Stimulated activated CD8-positive, alpha-beta memory T cell treated with anti-CD3 and anti-CD28 coated beads, Interleukin-4, amount 100 ng/mL, for 4 hours (primary cell): Measurements from ENCODE around the gene TENT4B.
"Not testable (repeated sequence)": the region's sequence is repeated elsewhere in the genome, so short reads cannot be mapped to it uniquely, and the experiment has no call there.

Source experiments
- DNase-seq, 2 donors: peaks; one replicate each; pipeline ENCODE4 v3.0.0-alpha.2; 2020; ENCODE audit warnings: low read depth in 2 of 2, low spot score in 1 of 2

TENT4B gene

DNA sequence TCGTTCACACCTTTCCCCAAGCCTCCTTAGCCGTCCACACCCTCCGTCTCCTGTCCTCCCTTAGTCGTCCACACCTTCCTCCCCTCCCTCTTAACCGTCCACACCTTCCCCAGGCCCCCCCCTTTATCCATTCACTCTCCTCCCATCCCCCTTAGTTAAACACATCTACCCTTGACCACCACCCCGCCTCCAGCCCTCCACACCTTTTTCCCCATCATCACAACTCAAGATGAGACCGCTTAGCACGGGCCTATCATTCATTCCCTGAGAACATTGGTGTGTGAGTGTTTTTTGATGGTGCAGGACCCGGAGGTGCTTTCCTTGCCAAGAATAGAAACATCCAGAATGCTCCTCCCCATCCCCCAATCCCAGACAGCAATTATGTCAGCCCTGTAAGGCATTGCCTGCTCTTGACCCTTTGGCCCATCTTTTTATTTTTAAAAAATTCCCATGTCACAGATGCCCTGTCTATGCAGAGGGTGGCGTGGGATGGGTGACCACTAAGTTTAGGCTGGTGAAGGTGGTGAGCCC is 1.4 kb downstream of the TENT4B start:
- no peak for DNase-seq

- DNase-seq: no peak
These were observed 2.8 kb downstream of the TENT4B start for GRCh38 chr16:50155925-50156324.

GRCh38 chr16:50156590-50156989 is 3.5 kb downstream of the TENT4B start:
- DNase-seq: no peak

DNA sequence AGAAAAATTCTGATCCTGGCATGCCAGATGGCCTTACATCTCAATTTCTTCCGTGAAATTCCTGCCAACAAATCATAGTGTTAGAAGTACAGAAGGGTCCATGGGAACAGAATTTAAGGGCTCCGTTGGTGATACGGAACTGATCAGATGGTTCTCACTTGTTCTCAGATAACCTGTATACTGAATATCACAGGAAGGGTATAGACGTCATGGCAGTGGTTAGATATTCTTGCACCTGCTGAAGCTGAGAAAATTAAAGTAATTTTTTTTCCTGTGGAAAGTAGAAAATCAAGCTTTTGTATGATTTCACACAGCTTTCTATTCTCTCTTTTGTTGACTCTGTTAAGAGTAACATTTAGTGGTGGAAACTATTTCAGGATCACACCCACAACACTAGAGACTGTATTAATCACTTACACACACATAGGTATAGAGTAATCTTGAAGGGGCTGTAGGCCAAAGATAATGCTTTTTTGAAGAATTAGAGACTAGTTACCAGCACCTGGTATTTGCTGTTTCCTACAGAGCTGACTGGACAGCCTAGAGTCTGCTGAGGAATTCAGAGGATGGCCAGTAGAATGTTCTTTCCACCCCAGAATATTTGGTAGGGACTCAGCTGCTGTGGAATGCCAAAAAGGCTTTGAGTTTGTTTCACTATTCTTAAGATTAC is 7.5 kb downstream of the TENT4B start:
- no peak for DNase-seq

DNA sequence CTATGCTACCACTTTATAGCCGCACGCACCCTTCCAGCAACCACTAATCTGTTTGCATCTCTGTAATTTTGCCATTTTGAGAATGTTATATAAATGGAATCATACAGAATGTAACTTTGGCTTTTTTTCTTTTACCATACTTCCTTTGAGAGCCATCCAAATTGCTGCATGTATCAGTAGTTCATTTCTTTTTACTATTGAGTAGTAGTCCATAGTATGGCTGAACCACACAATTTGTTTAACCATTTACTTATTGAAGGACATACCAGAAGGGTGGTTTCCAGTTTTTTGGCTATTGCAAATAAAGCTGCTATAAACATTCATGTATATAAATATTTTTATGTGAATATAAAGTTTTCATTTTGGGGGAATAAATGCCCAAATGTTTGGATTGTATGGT is 8.8 kb downstream of the TENT4B start:
- no peak for DNase-seq

DNA sequence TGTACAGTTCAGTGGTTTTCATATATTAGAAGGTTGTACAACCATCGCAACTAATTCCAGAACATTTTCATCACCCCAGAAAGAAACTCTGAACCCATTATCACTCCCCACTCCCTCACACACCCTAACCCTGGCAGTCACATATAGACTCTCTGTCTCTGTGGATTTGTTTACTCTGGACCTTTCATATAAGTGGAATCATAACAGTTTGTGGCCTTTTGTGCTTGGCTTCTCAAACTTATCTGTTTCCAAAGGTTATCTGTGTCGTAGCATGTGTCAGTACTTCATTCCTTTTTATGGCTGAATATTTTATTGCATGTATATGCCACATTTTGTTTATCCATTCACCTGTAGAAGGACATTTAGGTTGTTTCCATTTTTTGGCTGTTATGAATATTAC is 12.4 kb downstream of the TENT4B start:
- DNase-seq: no peak

DNA sequence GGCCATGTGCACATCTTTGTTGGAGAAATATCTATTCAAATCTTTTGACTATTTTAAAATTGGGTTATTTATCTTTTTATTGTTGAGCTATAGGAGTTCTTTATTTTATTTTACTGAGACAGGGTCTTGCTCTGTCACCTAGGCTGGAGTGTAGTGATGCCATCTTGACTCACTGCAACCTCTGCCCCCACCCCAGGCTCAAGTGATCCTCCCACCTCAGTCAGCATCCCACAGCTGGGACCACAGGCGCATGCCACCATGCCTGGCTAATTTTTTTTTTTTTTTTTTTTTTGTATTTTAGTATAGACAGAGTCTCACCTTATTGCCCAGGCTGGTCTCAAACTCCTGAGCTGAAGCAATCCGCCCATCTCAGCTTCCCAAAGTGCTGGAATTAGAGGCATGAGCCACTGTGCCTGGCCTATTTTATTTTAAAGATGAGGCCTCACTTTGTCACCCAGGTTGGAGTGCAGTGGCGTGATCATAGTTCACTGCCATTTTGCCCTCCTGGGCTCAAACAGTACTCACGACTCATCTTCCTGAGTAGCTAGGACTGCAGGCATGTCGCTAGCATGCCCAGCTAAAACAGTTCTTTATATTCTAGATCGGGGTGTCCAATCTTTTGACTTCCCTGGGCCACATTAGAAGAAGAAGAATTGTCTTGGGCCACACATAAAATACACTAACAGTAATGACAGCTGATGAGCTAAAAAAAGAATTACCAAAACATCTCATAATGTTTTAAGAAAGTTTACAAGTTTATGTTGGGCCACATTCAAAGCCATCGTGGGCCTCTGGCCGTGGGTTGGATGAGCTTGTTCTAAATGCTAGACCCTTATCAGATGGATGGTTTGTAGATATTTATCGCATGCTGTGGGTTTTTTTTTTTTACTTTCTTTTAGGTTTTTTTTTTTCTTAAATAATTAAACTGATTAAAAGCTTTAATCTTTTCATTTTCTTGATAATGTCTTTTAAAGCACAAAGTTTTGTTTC is 13.7 kb downstream of the TENT4B start:
- peak in 1 of 2 donors; percentile 31 for DNase-seq

- no peak for DNase-seq
These were observed 14.4 kb downstream of the TENT4B start for GRCh38 chr16:50167556-50167955.

GRCh38 chr16:50169555-50170096 is 16.5 kb downstream of the TENT4B start:
- DNase-seq: no peak

DNA sequence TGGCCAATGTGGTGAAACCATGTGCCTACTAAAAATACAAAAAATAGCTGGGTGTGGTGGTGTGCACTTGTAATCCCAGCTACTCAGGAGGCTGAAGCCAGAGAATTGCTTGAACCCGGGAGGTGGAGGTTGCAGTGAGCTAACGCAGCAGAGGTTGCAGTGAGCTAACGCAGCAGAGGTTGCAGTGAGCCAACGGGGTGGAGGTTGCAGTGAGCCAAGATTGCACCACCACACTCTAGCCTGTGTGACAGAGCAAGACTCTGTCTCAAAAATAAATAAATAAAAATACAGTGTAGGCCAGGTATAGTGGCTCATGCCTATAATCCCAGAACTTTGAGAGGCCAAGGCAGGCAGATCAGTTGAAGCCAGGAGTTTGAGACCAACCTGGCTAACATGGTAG is 18.7 kb downstream of the TENT4B start:
- not testable (repeated sequence) for DNase-seq

DNA sequence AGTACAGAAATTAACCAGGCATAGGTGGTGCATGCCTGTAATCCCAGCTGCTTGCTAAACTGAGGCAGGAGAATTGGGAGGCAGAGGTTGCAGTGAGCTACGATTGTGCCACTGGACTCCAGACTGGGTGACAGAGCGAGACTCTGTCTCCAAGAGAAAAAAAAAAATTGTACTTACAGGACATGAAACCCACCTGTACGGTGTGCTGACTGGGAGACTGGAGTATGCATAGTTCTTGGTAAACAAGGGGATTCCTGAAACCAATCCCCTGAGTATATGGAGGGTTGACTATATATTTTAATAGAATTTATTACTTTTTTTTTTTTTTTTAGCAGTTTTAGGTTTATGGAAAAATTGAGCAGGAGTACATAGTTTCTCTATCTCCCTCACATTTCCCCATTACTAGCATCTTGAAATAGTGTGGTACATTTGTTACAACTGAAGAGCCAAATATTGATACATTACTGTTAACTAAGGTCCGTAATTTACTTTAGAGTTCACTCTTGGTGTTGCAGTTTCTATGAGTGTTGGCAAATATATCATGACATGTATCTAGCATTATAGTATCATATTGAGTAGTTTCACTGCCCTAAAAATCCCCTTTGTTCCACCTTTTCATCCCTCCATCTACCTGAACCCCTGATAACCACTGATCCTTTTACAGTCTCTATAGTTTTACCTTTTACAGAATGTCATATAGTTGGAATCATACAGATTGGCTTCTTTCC is 19.3 kb downstream of the TENT4B start:
- DNase-seq: no peak

DNA sequence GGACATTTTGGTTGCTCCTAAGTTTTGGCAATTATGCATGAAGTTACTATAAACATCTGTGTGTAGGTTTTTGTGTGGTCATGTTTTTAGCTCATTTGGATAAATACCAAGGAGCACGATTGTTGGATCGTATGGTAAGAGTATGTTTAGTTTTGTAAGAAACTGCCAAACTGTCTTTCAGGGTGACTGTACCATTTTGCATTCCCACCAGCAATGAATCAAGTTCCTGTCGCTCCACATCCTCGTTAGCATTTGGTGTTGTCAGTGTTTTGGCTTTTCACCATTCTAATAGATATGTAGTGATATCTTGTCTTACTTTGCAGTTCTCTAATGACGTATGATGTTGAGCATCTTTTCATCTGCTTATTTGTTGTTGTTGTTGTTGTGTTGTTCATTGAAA is 20.2 kb downstream of the TENT4B start:
- no peak for DNase-seq

DNA sequence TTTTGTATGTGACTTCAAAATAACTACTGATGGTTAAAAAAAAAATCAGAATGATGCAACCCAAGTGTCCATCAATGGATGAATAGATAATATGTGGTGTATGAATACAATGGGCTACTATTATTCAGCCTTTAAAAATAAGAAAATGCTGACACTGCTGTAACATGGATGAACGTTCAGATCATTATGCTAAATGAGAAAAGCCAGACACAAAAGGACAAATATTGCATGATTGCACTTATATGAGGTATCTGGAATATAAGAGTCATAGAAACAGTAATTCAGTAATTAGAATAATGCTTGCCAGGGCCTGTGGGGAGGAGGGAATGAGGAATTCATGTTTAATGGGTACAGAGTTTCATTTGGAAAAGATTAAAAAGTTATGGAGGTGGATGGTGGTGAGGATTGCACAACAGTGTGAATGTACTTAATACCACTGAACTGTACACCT is 25.4 kb downstream of the TENT4B start:
- no peak for DNase-seq

- DNase-seq: no peak
These were observed 29.3 kb downstream of the TENT4B start for GRCh38 chr16:50182441-50182840.

GRCh38 chr16:50183316-50183715 is 30.2 kb downstream of the TENT4B start:
- DNase-seq: no peak

GRCh38 chr16:50185005-50185505 is 31.9 kb downstream of the TENT4B start:
- no peak for DNase-seq

- no peak for DNase-seq
These were observed 35.6 kb downstream of the TENT4B start for GRCh38 chr16:50188619-50189136.

GRCh38 chr16:50190292-50190691 is 37.2 kb downstream of the TENT4B start:
- DNase-seq: no peak

GRCh38 chr16:50192386-50193050 is 39.4 kb downstream of the TENT4B start:
- DNase-seq: no peak

GRCh38 chr16:50193594-50193993 is 40.5 kb downstream of the TENT4B start:
- no peak for DNase-seq
